PC-3 (cell line): ENCODE measurements around the gene AP3B1. TPM values are rescaled to one million over a fixed set of nuclear protein-coding genes. Genes with fewer than 3 reads are reported as not detected.

Experiments
- ATAC-seq: fragments of 200-7000 bp; cut with Tn5 transposase; 2 replicates; pipeline ENCODE4 v1.9.1; 2020; ENCODE audit warnings: mild to moderate bottlenecking, moderate library complexity
- BruUV-seq: library from RNA; stranded (reverse); fragments of 400-500 nt; replicated peaks from 2 replicates; lab custom pipeline; 2021; lab: Mats Ljungman, UMichigan
- CTCF ChIA-PET: fragments of 300-600 bp; sonication (Branson Sonifier 250); formaldehyde crosslinking; loops from one replicate; lab custom pipeline; 2022; ENCODE audit warnings: antibody characterized with exemption; lab: Charles Lee
- POLR2A ChIA-PET: fragments of 300-600 bp; sonication (Branson Sonifier 250); formaldehyde crosslinking; loops from one replicate; lab custom pipeline; 2022; ENCODE audit warnings: antibody characterized with exemption; ENCODE audit not compliant: unreplicated experiment; lab: Charles Lee
- DNase-seq: peaks from one replicate; pipeline ENCODE4 v3.0.0-alpha.2; 2015
- H2AFZ ChIP-seq: fragments of 300-600 bp; sonication (generic); 2 replicates; pipeline ENCODE4 v1.6.0; 2016; ENCODE audit warnings: antibody characterized with exemption, low read length
- H3F3A ChIP-seq: fragments of 300-600 bp; sonication (generic); one replicate; pipeline ENCODE4 v1.6.0; 2017; ENCODE audit warnings: antibody characterized with exemption, low read length, control low read depth, mild to moderate bottlenecking; ENCODE audit not compliant: unreplicated experiment
- H3K27ac ChIP-seq: fragments of 300-600 bp; sonication (generic); 2 replicates; pipeline ENCODE4 v1.5.1; 2016; ENCODE audit warnings: mild to moderate bottlenecking, low read length
- H3K27me3 ChIP-seq: fragments of 300-600 bp; sonication (generic); 2 replicates; pipeline ENCODE4 v1.6.1; 2016; ENCODE audit warnings: low read length, mixed read lengths
- H3K36me3 ChIP-seq: fragments of 300-600 bp; sonication (generic); 2 replicates; pipeline ENCODE4 v1.6.1; 2016; ENCODE audit warnings: low read depth, mixed run types, low read length, mixed read lengths
- H3K4me1 ChIP-seq: fragments of 300-600 bp; sonication (generic); 2 replicates; pipeline ENCODE4 v1.5.1; 2016; ENCODE audit warnings: low read length; ENCODE audit not compliant: insufficient read depth
- H3K4me2 ChIP-seq: fragments of 300-600 bp; sonication (generic); 2 replicates; pipeline ENCODE4 v1.6.0; 2016; ENCODE audit warnings: low read length
- H3K4me3 ChIP-seq: fragments of 300-600 bp; sonication (generic); 2 replicates; pipeline ENCODE4 v1.5.1; 2016; ENCODE audit warnings: mild to moderate bottlenecking, low read length, mixed read lengths
- H3K79me2 ChIP-seq: fragments of 300-600 bp; sonication (generic); 2 replicates; pipeline ENCODE4 v1.6.1; 2017; ENCODE audit warnings: low read length, mixed read lengths
- H3K9ac ChIP-seq: fragments of 300-600 bp; sonication (generic); 2 replicates; pipeline ENCODE4 v1.6.0; 2016; ENCODE audit warnings: mild to moderate bottlenecking, low read length
- H3K9me2 ChIP-seq: fragments of 300-600 bp; sonication (generic); replicated peaks from 2 replicates; pipeline ENCODE4 v1.6.1; 2016; ENCODE audit warnings: mixed run types, low read length, mixed read lengths
- H3K9me3 ChIP-seq: fragments of 300-600 bp; sonication (generic); 2 replicates; pipeline ENCODE4 v1.6.1; 2016; ENCODE audit warnings: low read length, mixed read lengths
- H4K20me1 ChIP-seq: fragments of 300-600 bp; sonication (generic); 2 replicates; pipeline ENCODE4 v1.6.1; 2016; ENCODE audit warnings: low read length, mixed read lengths
- EZH2 ChIP-seq: fragments of 300-600 bp; sonication (generic); IDR thresholded peaks from one replicate; pipeline ENCODE4 v1.6.1; 2017; ENCODE audit warnings: antibody characterized with exemption, mild to moderate bottlenecking, low read length; ENCODE audit not compliant: unreplicated experiment
- EZH2phosphoT487 ChIP-seq: fragments of 300-600 bp; sonication (generic); IDR thresholded peaks from 2 replicates; pipeline ENCODE4 v1.6.1; 2018; ENCODE audit warnings: mild to moderate bottlenecking, antibody characterized with exemption, low read length, borderline replicate concordance
- intact Hi-C: fragments of 100-400 bp; cut with micrococcal nuclease; formaldehyde crosslinking; loops from 2 replicates; pipeline ENCODE4 v1.9.0; 2023
- total RNA-seq: library from RNA; depleted of rRNA; stranded (reverse); fragments of >200 nt; gene quantifications from 2 replicates; pipeline ENCODE4 v1.2.3, GENCODE V29; 2014
- TF ChIP-seq, protein P1 (sequence below): fragments of 300-600 bp; sonication (generic); conservative IDR thresholded peaks from 2 replicates; pipeline ENCODE4 v1.5.1; 2017; ENCODE audit warnings: antibody characterized with exemption, low read depth, mild to moderate bottlenecking, low read length

The AP3B1 gene
- total RNA-seq, 1 experiment from 2014 or later = 25.7 TPM

DNA sequence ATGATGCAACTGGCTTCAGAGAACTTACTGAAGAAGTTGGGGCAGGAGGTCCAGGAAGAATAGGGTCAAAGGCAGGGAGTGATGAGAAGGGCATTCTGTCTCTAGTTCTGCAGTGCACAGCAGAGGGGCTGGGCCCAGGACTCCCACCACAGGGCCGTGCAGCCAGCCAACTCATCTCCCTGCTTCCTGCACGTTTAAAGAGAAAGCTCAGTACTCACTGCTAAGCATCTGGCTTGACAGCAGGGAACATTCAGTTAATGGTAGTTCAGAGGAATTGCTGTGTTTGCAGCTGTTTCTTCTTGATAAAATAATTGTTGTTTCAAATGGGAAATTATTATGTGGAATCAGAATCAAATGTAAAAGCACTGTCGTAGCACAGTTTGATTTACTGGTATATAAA, 40.3 kb upstream of the AP3B1 start:
- Histone ChIP-seq H3K4me1 (no peaks in the 10 kb centered on the region), H3K4me2 (no peak overlapping the region), H3K36me3 (no peaks in the 10 kb centered on the region; the same call in 1 of the 2 replicates), H2AFZ (no peak overlapping the region), H3K79me2 (no peaks in the 10 kb centered on the region), H3K27me3 (no peaks in the 10 kb centered on the region), H3K9me3 (no peaks in the 10 kb centered on the region; the same call in 1 of the 2 replicates), H3K4me3 (no peak overlapping the region), H4K20me1 (no peaks in the 10 kb centered on the region), H3K9ac (no peak overlapping the region), H3K27ac (no peak overlapping the region), H3K9me2 (no peaks in the 10 kb centered on the region), H3F3A (no peaks in the 10 kb centered on the region)
- CTCF ChIA-PET = no interaction called here
- DNase-seq = no peak
- BruUV-seq = no TSS peak
- intact Hi-C loops = no loop called here
- POLR2A ChIA-PET = no interaction called here
- ATAC-seq = no peak
- TF ChIP-seq, protein P1, sequence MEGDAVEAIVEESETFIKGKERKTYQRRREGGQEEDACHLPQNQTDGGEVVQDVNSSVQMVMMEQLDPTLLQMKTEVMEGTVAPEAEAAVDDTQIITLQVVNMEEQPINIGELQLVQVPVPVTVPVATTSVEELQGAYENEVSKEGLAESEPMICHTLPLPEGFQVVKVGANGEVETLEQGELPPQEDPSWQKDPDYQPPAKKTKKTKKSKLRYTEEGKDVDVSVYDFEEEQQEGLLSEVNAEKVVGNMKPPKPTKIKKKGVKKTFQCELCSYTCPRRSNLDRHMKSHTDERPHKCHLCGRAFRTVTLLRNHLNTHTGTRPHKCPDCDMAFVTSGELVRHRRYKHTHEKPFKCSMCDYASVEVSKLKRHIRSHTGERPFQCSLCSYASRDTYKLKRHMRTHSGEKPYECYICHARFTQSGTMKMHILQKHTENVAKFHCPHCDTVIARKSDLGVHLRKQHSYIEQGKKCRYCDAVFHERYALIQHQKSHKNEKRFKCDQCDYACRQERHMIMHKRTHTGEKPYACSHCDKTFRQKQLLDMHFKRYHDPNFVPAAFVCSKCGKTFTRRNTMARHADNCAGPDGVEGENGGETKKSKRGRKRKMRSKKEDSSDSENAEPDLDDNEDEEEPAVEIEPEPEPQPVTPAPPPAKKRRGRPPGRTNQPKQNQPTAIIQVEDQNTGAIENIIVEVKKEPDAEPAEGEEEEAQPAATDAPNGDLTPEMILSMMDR = no peak
- TF ChIP-seq EZH2 (no peak), EZH2phosphoT487 (no peak)

DNA sequence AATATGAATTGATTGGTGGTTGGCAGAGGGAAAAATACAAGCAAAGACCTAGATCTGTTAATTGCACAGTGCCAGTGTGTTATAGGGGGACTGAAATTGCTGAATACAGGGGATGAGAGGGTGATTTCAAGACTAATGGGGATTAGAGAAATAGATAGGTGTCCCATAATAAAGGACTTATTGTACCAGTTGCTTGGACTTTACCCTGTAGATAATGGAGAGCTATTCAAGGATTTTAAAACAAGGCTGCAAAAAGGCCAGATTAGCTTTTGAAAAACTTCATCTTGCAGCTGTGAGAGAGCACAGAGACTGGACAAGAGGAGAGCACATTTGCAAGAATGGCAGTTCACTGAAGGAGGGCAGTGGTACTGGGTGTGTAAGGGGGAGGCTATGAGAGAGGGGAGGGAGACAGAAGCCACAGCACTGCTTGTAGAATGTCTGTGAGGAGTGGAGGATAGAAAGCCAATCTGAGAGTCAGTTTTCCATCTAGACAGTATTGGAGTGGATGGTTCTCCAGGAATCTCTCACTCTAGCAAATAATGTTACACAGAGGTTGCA, 37.1 kb upstream of the AP3B1 start:
- Histone ChIP-seq H3K27me3 (no peaks in the 10 kb centered on the region), H3K4me1 (peaks cover 7% of the 10 kb centered on the region), H3K9ac (no peak overlapping the region), H3K27ac (no peak overlapping the region), H3K9me3 (no peaks in the 10 kb centered on the region), H3K4me3 (no peak overlapping the region), H3K79me2 (no peaks in the 10 kb centered on the region), H3K36me3 (no peaks in the 10 kb centered on the region), H3K9me2 (no peaks in the 10 kb centered on the region), H2AFZ (no peak overlapping the region), H3K4me2 (no peak overlapping the region), H4K20me1 (no peaks in the 10 kb centered on the region), H3F3A (no peaks in the 10 kb centered on the region)
- ATAC-seq = no peak
- ChIA-PET CTCF (no interaction called here), POLR2A (no interaction called here)
- TF ChIP-seq, protein P1 = no peak
- TF ChIP-seq EZH2phosphoT487 = no peak
- no peak for TF ChIP-seq EZH2
- no peak for DNase-seq
- intact Hi-C loops = no loop called here
- no TSS peak for BruUV-seq

DNA sequence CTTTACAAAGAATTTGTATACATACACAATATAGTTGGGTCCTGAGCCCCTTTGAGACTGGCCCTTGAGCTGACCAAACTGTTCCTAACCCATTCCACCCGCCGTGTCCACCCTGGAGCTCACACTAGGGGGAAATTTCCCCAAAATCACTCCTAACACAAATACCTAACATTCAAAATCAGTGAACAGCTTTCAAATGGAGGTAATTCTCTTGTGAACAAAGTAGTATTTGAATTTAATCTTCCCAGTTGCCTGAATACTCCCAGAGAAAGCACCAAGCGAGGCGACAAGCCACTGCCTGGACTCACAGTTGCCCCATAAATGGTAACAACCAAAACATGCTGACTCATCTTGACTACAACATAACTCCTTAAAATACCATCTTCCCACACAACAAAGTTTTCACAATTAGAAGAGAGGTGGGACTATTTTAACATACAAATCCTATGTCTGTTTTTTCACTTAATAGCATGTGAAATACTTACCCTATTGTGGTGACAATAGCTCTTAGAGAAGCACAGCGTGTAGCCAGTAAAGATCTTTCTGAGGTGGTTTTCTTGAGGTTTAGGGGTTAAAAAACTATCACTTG, 34.2 kb upstream of the AP3B1 start:
- ATAC-seq (no peak), DNase-seq (no peak)
- no peaks in the 10 kb centered on the region for H4K20me1 ChIP-seq
- peaks cover 7% of the 10 kb centered on the region for H3K4me1 ChIP-seq
- H3K79me2 ChIP-seq = no peaks in the 10 kb centered on the region
- H3K9me2 ChIP-seq = no peaks in the 10 kb centered on the region
- intact Hi-C loops = no loop called here
- POLR2A ChIA-PET = no interaction called here
- CTCF ChIA-PET = no interaction called here
- TF ChIP-seq EZH2phosphoT487 (no peak), EZH2 (no peak)
- TF ChIP-seq, protein P1 = no peak
- H3K9me3 ChIP-seq = no peaks in the 10 kb centered on the region
- H3K9ac ChIP-seq = no peak overlapping the region
- H3K4me2 ChIP-seq = no peak overlapping the region
- no peak overlapping the region for H3K27ac ChIP-seq
- no TSS peak for BruUV-seq
- no peaks in the 10 kb centered on the region for H3K27me3 ChIP-seq
- no peaks in the 10 kb centered on the region for H3K36me3 ChIP-seq
- no peaks in the 10 kb centered on the region for H3F3A ChIP-seq
- no peak overlapping the region for H3K4me3 ChIP-seq
- H2AFZ ChIP-seq = no peak overlapping the region
